ENCODE measurements around the gene CDH23. TPM values are rescaled to one million over a fixed set of nuclear protein-coding genes. Genes with fewer than 3 reads are reported as not detected.

Gene CDH23
- polyA plus RNA-seq, 2 of the 4 experiments (the other 2 are of a cell fraction): 1.1 to 2.3 TPM

DNA sequence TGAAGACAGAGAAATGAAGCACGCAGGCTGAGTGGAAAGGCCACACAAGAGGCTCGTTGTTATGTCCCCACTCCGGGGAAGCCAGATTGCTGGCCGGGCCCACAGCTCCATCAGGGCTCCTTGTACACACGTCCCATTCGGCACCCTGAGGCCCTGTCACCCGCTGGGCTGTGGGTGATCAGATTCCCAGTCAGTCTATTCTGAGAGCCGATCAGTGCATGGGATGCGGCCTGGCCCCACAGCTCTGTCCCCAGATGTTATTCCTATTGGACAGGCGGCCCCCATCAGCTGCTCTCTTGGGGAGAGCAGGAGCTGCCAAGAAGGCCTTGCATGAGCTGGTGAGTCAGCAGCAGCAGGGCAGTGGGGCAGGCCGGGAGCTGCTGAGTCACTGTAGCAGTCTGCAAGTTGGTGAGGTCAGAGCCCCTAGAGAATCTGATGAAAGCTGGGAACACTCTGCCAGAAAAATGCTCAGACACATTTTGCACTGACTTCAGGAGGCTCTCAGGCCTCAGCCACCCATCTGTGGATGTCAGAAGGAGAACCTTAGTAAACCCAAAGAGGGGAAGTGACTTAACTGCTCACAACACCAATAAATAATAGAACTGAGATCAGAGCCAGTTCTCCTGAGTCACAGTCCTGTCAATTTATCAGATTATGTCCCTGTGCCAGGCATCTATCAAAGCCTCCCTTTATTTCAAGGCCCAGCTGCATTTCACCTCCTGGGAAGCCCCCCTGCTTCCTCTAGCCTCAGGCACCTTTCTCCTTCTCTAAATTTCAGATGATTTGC, 463.7 kb downstream of the CDH23 start (continued):
- TF ChIP-seq RARB (CRISPR knock-in tag; IDR thresholded peaks at IDR 0.05) (no peak), EHMT2 (IDR thresholded peaks at IDR 0.05; ENCODE audit: low read depth) (no peak), HOXA7 (CRISPR knock-in tag; IDR thresholded peaks at IDR 0.05) (0 out of 2 replicates have a peak, but pooled peaks have one; percentile 69), RAD21 (conservative IDR thresholded peaks at IDR 0.05 in 1 of 2, IDR thresholded peaks at IDR 0.05 in 1 of 2) (peak; percentile 10 to 50; a peak in 4 of 5 replicates), RFX5 (IDR thresholded peaks at IDR 0.05) (peak; percentile 57; the same call in 1 of the 2 replicates), HOXB13 (CRISPR knock-in tag; IDR thresholded peaks at IDR 0.05; ENCODE audit: low read depth) (peak; percentile 89; the same call in 1 of the 2 replicates), TP53 (CRISPR knock-in tag; IDR thresholded peaks at IDR 0.05) (no peak), TFCP2L1 (CRISPR knock-in tag; IDR thresholded peaks at IDR 0.05) (no peak), SREBF2 (IDR thresholded peaks at IDR 0.05) (no peak), ELK1 (IDR thresholded peaks at IDR 0.05; ENCODE audit: low read depth, low read length) (no peak), CBX2 (IDR thresholded peaks at IDR 0.05; ENCODE audit: borderline replicate concordance, low read depth) (no peak), ESRRA (IDR thresholded peaks at IDR 0.05; ENCODE audit: borderline replicate concordance, low read length) (no peak), BHLHE40 (IDR thresholded peaks at IDR 0.05; ENCODE audit: low read depth, low read length) (no peak), PHF8 (IDR thresholded peaks at IDR 0.05; ENCODE audit: borderline replicate concordance, low read depth) (no peak), EHF (CRISPR knock-in tag; IDR thresholded peaks at IDR 0.05) (peak; percentile 60; the same call in 1 of the 2 replicates), USF2 (IDR thresholded peaks at IDR 0.05) (peak; percentile 40; the same call in 1 of the 2 replicates), KDM5A (IDR thresholded peaks at IDR 0.05) (no peak), RNF2 (IDR thresholded peaks at IDR 0.05; ENCODE audit: borderline replicate concordance, low read depth) (no peak), NFE2L2 (conservative IDR thresholded peaks at IDR 0.05; ENCODE audit: low read length) (peak; percentile 91), CEBPB (IDR thresholded peaks at IDR 0.05) (peak; percentile 28 to 75; a peak in 2 of 4 replicates), GATA3 (IDR thresholded peaks at IDR 0.05; ENCODE audit: borderline replicate concordance) (peak; percentile 67; the same call in 1 of the 2 replicates), EP300 (IDR thresholded peaks at IDR 0.05) (peak; percentile 91 to 95; a peak in 4 of 5 replicates), POLR2AphosphoS2 (conservative IDR thresholded peaks at IDR 0.05; ENCODE audit: low read length) (no peak), NR3C1 (IDR thresholded peaks at IDR 0.05) (no peak), MAZ (IDR thresholded peaks at IDR 0.05; ENCODE audit: borderline replicate concordance, low read depth, low read length) (no peak)
- TF ChIP-seq, protein P1, sequence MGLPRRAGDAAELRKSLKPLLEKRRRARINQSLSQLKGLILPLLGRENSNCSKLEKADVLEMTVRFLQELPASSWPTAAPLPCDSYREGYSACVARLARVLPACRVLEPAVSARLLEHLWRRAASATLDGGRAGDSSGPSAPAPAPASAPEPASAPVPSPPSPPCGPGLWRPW (IDR thresholded peaks at IDR 0.05): 0 out of 2 replicates have a peak, but pooled peaks have one; percentile 20
- TF ChIP-seq, protein P2, sequence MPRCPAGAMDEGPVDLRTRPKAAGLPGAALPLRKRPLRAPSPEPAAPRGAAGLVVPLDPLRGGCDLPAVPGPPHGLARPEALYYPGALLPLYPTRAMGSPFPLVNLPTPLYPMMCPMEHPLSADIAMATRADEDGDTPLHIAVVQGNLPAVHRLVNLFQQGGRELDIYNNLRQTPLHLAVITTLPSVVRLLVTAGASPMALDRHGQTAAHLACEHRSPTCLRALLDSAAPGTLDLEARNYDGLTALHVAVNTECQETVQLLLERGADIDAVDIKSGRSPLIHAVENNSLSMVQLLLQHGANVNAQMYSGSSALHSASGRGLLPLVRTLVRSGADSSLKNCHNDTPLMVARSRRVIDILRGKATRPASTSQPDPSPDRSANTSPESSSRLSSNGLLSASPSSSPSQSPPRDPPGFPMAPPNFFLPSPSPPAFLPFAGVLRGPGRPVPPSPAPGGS (IDR thresholded peaks at IDR 0.05): peak; percentile 68; the same call in 1 of the 3 replicates
- TF ChIP-seq, protein P3, sequence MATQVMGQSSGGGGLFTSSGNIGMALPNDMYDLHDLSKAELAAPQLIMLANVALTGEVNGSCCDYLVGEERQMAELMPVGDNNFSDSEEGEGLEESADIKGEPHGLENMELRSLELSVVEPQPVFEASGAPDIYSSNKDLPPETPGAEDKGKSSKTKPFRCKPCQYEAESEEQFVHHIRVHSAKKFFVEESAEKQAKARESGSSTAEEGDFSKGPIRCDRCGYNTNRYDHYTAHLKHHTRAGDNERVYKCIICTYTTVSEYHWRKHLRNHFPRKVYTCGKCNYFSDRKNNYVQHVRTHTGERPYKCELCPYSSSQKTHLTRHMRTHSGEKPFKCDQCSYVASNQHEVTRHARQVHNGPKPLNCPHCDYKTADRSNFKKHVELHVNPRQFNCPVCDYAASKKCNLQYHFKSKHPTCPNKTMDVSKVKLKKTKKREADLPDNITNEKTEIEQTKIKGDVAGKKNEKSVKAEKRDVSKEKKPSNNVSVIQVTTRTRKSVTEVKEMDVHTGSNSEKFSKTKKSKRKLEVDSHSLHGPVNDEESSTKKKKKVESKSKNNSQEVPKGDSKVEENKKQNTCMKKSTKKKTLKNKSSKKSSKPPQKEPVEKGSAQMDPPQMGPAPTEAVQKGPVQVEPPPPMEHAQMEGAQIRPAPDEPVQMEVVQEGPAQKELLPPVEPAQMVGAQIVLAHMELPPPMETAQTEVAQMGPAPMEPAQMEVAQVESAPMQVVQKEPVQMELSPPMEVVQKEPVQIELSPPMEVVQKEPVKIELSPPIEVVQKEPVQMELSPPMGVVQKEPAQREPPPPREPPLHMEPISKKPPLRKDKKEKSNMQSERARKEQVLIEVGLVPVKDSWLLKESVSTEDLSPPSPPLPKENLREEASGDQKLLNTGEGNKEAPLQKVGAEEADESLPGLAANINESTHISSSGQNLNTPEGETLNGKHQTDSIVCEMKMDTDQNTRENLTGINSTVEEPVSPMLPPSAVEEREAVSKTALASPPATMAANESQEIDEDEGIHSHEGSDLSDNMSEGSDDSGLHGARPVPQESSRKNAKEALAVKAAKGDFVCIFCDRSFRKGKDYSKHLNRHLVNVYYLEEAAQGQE (IDR thresholded peaks at IDR 0.05): no peak
- TF ChIP-seq, protein P4, sequence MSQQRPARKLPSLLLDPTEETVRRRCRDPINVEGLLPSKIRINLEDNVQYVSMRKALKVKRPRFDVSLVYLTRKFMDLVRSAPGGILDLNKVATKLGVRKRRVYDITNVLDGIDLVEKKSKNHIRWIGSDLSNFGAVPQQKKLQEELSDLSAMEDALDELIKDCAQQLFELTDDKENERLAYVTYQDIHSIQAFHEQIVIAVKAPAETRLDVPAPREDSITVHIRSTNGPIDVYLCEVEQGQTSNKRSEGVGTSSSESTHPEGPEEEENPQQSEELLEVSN (IDR thresholded peaks at IDR 0.05; ENCODE audit: borderline replicate concordance, low read depth): no peak
- TF ChIP-seq, protein P5, sequence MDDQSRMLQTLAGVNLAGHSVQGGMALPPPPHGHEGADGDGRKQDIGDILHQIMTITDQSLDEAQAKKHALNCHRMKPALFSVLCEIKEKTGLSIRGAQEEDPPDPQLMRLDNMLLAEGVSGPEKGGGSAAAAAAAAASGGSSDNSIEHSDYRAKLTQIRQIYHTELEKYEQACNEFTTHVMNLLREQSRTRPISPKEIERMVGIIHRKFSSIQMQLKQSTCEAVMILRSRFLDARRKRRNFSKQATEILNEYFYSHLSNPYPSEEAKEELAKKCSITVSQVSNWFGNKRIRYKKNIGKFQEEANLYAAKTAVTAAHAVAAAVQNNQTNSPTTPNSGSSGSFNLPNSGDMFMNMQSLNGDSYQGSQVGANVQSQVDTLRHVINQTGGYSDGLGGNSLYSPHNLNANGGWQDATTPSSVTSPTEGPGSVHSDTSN (IDR thresholded peaks at IDR 0.05): peak; percentile 81

Measured in A549 (cell line).